Cerebellar nuclear complex (tissue), 1 donor: ENCODE measurements around the gene RNF175.
A peak's percentile ranks its signal among the peaks of the same experiment; 100 is the strongest.

Experiments
- DNase-seq, 2 experiments: peaks; one replicate each; lab custom pipeline; 2025; lab: John Stamatoyannopoulos, UW

Gene RNF175

GRCh38 chr4:153759407-153760316 lies at the start of gene RNF175:
Gene RNF175, minus strand, starts transcription at chr4:153760024. Its CDS starts 162 bp downstream, at chr4:153759862.
- peak in 1 of 2 experiments; percentile 16 for DNase-seq

- no peak for DNase-seq
Observed at GRCh38 chr4:153809307-153809706, 49.5 kb upstream of the RNF175 start.

- DNase-seq, result no peak
Observed at GRCh38 chr4:153808175-153808574, 48.4 kb upstream of the RNF175 start.

GRCh38 chr4:153806073-153806472 lies 46.2 kb upstream of the RNF175 start:
- DNase-seq, result no peak

- no peak for DNase-seq
Observed at GRCh38 chr4:153804722-153805121, 44.9 kb upstream of the RNF175 start.

- DNase-seq, result no peak
Observed at GRCh38 chr4:153799694-153800074, 39.9 kb upstream of the RNF175 start.

- DNase-seq, result no peak
Observed at GRCh38 chr4:153798901-153799693, 39.3 kb upstream of the RNF175 start.

GRCh38 chr4:153798420-153798819 lies 38.6 kb upstream of the RNF175 start:
- DNase-seq, result no peak

GRCh38 chr4:153794006-153794405 lies 34.2 kb upstream of the RNF175 start:
- DNase-seq, result no peak

GRCh38 chr4:153792618-153793247 lies 32.9 kb upstream of the RNF175 start:
- DNase-seq, result no peak

- no peak for DNase-seq
Observed at GRCh38 chr4:153791746-153792617, 32.2 kb upstream of the RNF175 start.

GRCh38 chr4:153790962-153791551 lies 31.2 kb upstream of the RNF175 start:
- no peak for DNase-seq

- no peak for DNase-seq
Observed at GRCh38 chr4:153790500-153790865, 30.7 kb upstream of the RNF175 start.

GRCh38 chr4:153789741-153790499 lies 30.1 kb upstream of the RNF175 start:
- DNase-seq, result no peak

GRCh38 chr4:153788413-153789276 lies 28.8 kb upstream of the RNF175 start, which contains the start of gene SFRP2:
Gene SFRP2, minus strand, starts transcription at chr4:153789083. Its CDS starts 248 bp downstream, at chr4:153788835.
- no peak for DNase-seq

GRCh38 chr4:153788051-153788412 lies 28.2 kb upstream of the RNF175 start:
- no peak for DNase-seq

- DNase-seq, result no peak
Observed at GRCh38 chr4:153787575-153787974, 27.8 kb upstream of the RNF175 start.

GRCh38 chr4:153787061-153787560 lies 27.3 kb upstream of the RNF175 start:
- no peak for DNase-seq
